SJSA1 (cell line): ENCODE results near the gene DNAH1. TPM values are rescaled to one million over a fixed set of nuclear protein-coding genes. Genes with fewer than 3 reads are reported as not detected.

ENCODE experiments used
- DNase-seq, 2 experiments: peaks; one replicate each; pipeline ENCODE4 v3.0.0-alpha.2; 2015 to 2020; ENCODE audit warnings: low spot score in 2 of 2, low read depth in 1 of 2
- H3K27ac ChIP-seq: fragments of 250-450 bp; sonication (Bioruptor Pico); 2 replicates; pipeline ENCODE4 v1.5.1; 2020; ENCODE audit warnings: mild to moderate bottlenecking, moderate library complexity
- H3K27me3 ChIP-seq: fragments of 250-450 bp; sonication (Bioruptor Pico); replicated peaks from 2 replicates; pipeline ENCODE4 v1.5.1; 2020; ENCODE audit warnings: mild to moderate bottlenecking, moderate library complexity
- H3K36me3 ChIP-seq: fragments of 250-450 bp; sonication (Bioruptor Pico); 2 replicates; pipeline ENCODE4 v1.5.1; 2020; ENCODE audit warnings: mild to moderate bottlenecking
- H3K4me1 ChIP-seq: fragments of 250-450 bp; sonication (Bioruptor Pico); replicated peaks from 2 replicates; pipeline ENCODE4 v1.6.1; 2021; ENCODE audit warnings: mild to moderate bottlenecking
- H3K4me3 ChIP-seq: fragments of 250-450 bp; sonication (Bioruptor Pico); 2 replicates; pipeline ENCODE4 v1.5.1; 2020; ENCODE audit warnings: mild to moderate bottlenecking
- H3K9me3 ChIP-seq: fragments of 250-450 bp; sonication (Bioruptor Pico); replicated peaks from 2 replicates; pipeline ENCODE4 v1.5.1; 2020; ENCODE audit warnings: mild to moderate bottlenecking
- total RNA-seq: library from RNA; depleted of rRNA; stranded (reverse); fragments of >200 nt; shearing (Covaris generic); gene quantifications from 2 replicates; pipeline ENCODE4 v1.2.3, GENCODE V29; 2014

Gene DNAH1
- total RNA-seq, 1 experiment from 2014 or later: 1.1 TPM

GRCh38 chr3:52402101-52402521, 86.0 kb downstream of the DNAH1 start:
- H3K4me3 ChIP-seq: no peak overlapping the region
- peaks cover 67% of the 10 kb centered on the region for H3K36me3 ChIP-seq
- H3K4me1 ChIP-seq: no peaks in the 10 kb centered on the region
- H3K27me3 ChIP-seq: no peaks in the 10 kb centered on the region
- no peak overlapping the region for H3K27ac ChIP-seq
- H3K9me3 ChIP-seq: no peaks in the 10 kb centered on the region
- DNase-seq: no peak

- peaks cover 74% of the 10 kb centered on the region for H3K36me3 ChIP-seq
- H3K9me3 ChIP-seq: no peaks in the 10 kb centered on the region
- no peak overlapping the region for H3K27ac ChIP-seq
- H3K27me3 ChIP-seq: no peaks in the 10 kb centered on the region
- H3K4me3 ChIP-seq: no peak overlapping the region
- H3K4me1 ChIP-seq: no peaks in the 10 kb centered on the region
- DNase-seq: no peak
These were observed 86.7 kb downstream of the DNAH1 start for GRCh38 chr3:52402706-52403270.

- H3K4me1 ChIP-seq: no peaks in the 10 kb centered on the region; the same call in 1 of the 2 replicates
- peaks cover 80% of the 10 kb centered on the region for H3K36me3 ChIP-seq
- H3K27me3 ChIP-seq: no peaks in the 10 kb centered on the region
- H3K4me3 ChIP-seq: no peak overlapping the region
- H3K27ac ChIP-seq: no peak overlapping the region
- no peaks in the 10 kb centered on the region for H3K9me3 ChIP-seq
- DNase-seq: no peak
These were observed 87.2 kb downstream of the DNAH1 start for GRCh38 chr3:52403271-52403841.

GRCh38 chr3:52403955-52404354, 87.8 kb downstream of the DNAH1 start:
- H3K4me3 ChIP-seq: no peak overlapping the region
- DNase-seq: no peak
- H3K9me3 ChIP-seq: no peaks in the 10 kb centered on the region
- no peaks in the 10 kb centered on the region for H3K27me3 ChIP-seq
- H3K27ac ChIP-seq: no peak overlapping the region
- peaks cover 4% of the 10 kb centered on the region for H3K4me1 ChIP-seq
- H3K36me3 ChIP-seq: peaks cover 86% of the 10 kb centered on the region

GRCh38 chr3:52404391-52404790, 88.3 kb downstream of the DNAH1 start:
- H3K9me3 ChIP-seq: no peaks in the 10 kb centered on the region
- peaks cover 90% of the 10 kb centered on the region for H3K36me3 ChIP-seq
- no peaks in the 10 kb centered on the region for H3K27me3 ChIP-seq
- H3K4me3 ChIP-seq: no peak overlapping the region
- no peak overlapping the region for H3K27ac ChIP-seq
- H3K4me1 ChIP-seq: peaks cover 8% of the 10 kb centered on the region
- no peak for DNase-seq

GRCh38 chr3:52405066-52405465, 88.9 kb downstream of the DNAH1 start:
- no peak overlapping the region for H3K4me3 ChIP-seq
- H3K4me1 ChIP-seq: peaks cover 9% of the 10 kb centered on the region
- no peak overlapping the region for H3K27ac ChIP-seq
- no peaks in the 10 kb centered on the region for H3K9me3 ChIP-seq
- H3K27me3 ChIP-seq: no peaks in the 10 kb centered on the region
- DNase-seq: no peak
- peaks cover 93% of the 10 kb centered on the region for H3K36me3 ChIP-seq

GRCh38 chr3:52405601-52406110, 89.5 kb downstream of the DNAH1 start:
- H3K9me3 ChIP-seq: no peaks in the 10 kb centered on the region

GRCh38 chr3:52406231-52406661, 90.1 kb downstream of the DNAH1 start:
- Histone ChIP-seq H3K4me3 (no peak overlapping the region), H3K36me3 (peaks cover 82% of the 10 kb centered on the region), H3K9me3 (no peaks in the 10 kb centered on the region), H3K27me3 (no peaks in the 10 kb centered on the region), H3K4me1 (peaks cover 9% of the 10 kb centered on the region), H3K27ac (no peak overlapping the region)
- no peak for DNase-seq

More at GRCh38 chr3:52405601-52406110, 89.5 kb downstream of the DNAH1 start:
- Histone ChIP-seq H3K27me3 (no peaks in the 10 kb centered on the region), H3K27ac (no peak overlapping the region), H3K4me1 (peaks cover 9% of the 10 kb centered on the region), H3K36me3 (peaks cover 88% of the 10 kb centered on the region), H3K4me3 (no peak overlapping the region)
- no peak for DNase-seq

GRCh38 chr3:52406791-52407510, 90.8 kb downstream of the DNAH1 start:
- no peak for DNase-seq
- Histone ChIP-seq H3K27me3 (no peaks in the 10 kb centered on the region), H3K4me3 (no peak overlapping the region), H3K4me1 (peaks cover 15% of the 10 kb centered on the region), H3K27ac (no peak overlapping the region), H3K9me3 (no peaks in the 10 kb centered on the region), H3K36me3 (peaks cover 75% of the 10 kb centered on the region)

GRCh38 chr3:52407779-52408178, 91.7 kb downstream of the DNAH1 start:
- Histone ChIP-seq H3K4me3 (no peak overlapping the region), H3K27me3 (no peaks in the 10 kb centered on the region), H3K36me3 (peaks cover 67% of the 10 kb centered on the region), H3K9me3 (no peaks in the 10 kb centered on the region), H3K27ac (no peak overlapping the region), H3K4me1 (peaks cover 20% of the 10 kb centered on the region)
- DNase-seq: no peak

GRCh38 chr3:52408466-52408865, 92.3 kb downstream of the DNAH1 start:
- no peak overlapping the region for H3K27ac ChIP-seq
- DNase-seq: no peak
- peak overlapping the region; percentile 85 for H3K4me3 ChIP-seq
- H3K27me3 ChIP-seq: no peaks in the 10 kb centered on the region
- H3K36me3 ChIP-seq: peaks cover 67% of the 10 kb centered on the region
- peaks cover 20% of the 10 kb centered on the region for H3K4me1 ChIP-seq
- H3K9me3 ChIP-seq: no peaks in the 10 kb centered on the region

- Histone ChIP-seq H3K36me3 (peaks cover 14% of the 10 kb centered on the region), H3K4me1 (peaks cover 11% of the 10 kb centered on the region), H3K27ac (no peak overlapping the region), H3K9me3 (no peaks in the 10 kb centered on the region), H3K27me3 (no peaks in the 10 kb centered on the region), H3K4me3 (no peak overlapping the region)
- DNase-seq: no peak
These were observed 99.7 kb downstream of the DNAH1 start for GRCh38 chr3:52415800-52416199.

GRCh38 chr3:52420388-52420787, 104.3 kb downstream of the DNAH1 start:
- peaks cover 6% of the 10 kb centered on the region; the same call in 1 of the 2 replicates for H3K36me3 ChIP-seq
- no peak overlapping the region for H3K4me3 ChIP-seq
- H3K27ac ChIP-seq: no peak overlapping the region
- no peaks in the 10 kb centered on the region for H3K9me3 ChIP-seq
- DNase-seq: no peak
- H3K27me3 ChIP-seq: no peaks in the 10 kb centered on the region
- H3K4me1 ChIP-seq: no peaks in the 10 kb centered on the region

GRCh38 chr3:52422669-52423068, 106.5 kb downstream of the DNAH1 start:
- Histone ChIP-seq H3K9me3 (no peaks in the 10 kb centered on the region), H3K36me3 (peaks cover 6% of the 10 kb centered on the region; the same call in 1 of the 2 replicates), H3K27me3 (no peaks in the 10 kb centered on the region), H3K4me3 (no peak overlapping the region), H3K27ac (no peak overlapping the region), H3K4me1 (no peaks in the 10 kb centered on the region)
- DNase-seq: no peak
